Activated naive CD4-positive, alpha-beta T cell treated with anti-CD3 and anti-CD28 coated beads, Interleukin-2, amount 50 U/mL, for 24 hours (primary cell): Measurements from ENCODE around the gene HMCN1.
"Not testable (repeated sequence)": the region's sequence is repeated elsewhere in the genome, so short reads cannot be mapped to it uniquely, and the experiment has no call there.

ENCODE experiments used
- H3K27ac Mint-ChIP-seq: one replicate; pipeline ENCODE4 v1.8.0; 2021; ENCODE audit warnings: mild to moderate bottlenecking, mixed read lengths
- H3K27me3 Mint-ChIP-seq: one replicate; pipeline ENCODE4 v1.8.0; 2021; ENCODE audit warnings: mixed read lengths
- H3K36me3 Mint-ChIP-seq: one replicate; pipeline ENCODE4 v1.8.0; 2021; ENCODE audit warnings: mixed read lengths
- H3K4me1 Mint-ChIP-seq: one replicate; pipeline ENCODE4 v1.8.0; 2021; ENCODE audit warnings: mixed read lengths
- H3K4me3 Mint-ChIP-seq: one replicate; pipeline ENCODE4 v1.8.0; 2021; ENCODE audit warnings: mild to moderate bottlenecking, mixed read lengths
- H3K9me3 Mint-ChIP-seq: one replicate; pipeline ENCODE4 v1.8.0; 2021; ENCODE audit warnings: mixed read lengths

HMCN1 gene

GRCh38 chr1:185880779-185881333 is 146.7 kb downstream of the HMCN1 start:
- Mint-ChIP-seq H3K4me1 (no peaks in the 10 kb centered on the region), H3K27me3 (peaks cover 4% of the 10 kb centered on the region)

GRCh38 chr1:185886046-185886445 is 151.9 kb downstream of the HMCN1 start:
- H3K27ac Mint-ChIP-seq, result no peak overlapping the region
- no peaks in the 10 kb centered on the region for H3K4me1 Mint-ChIP-seq
- peaks cover 5% of the 10 kb centered on the region for H3K9me3 Mint-ChIP-seq
- no peak overlapping the region for H3K4me3 Mint-ChIP-seq
- H3K36me3 Mint-ChIP-seq, result no peaks in the 10 kb centered on the region
- H3K27me3 Mint-ChIP-seq, result peaks cover 3% of the 10 kb centered on the region

More at GRCh38 chr1:185880779-185881333, 146.7 kb downstream of the HMCN1 start:
- Mint-ChIP-seq H3K9me3 (peaks cover 9% of the 10 kb centered on the region), H3K27ac (no peak overlapping the region), H3K4me3 (no peak overlapping the region), H3K36me3 (no peaks in the 10 kb centered on the region)

- H3K36me3 Mint-ChIP-seq, result no peaks in the 10 kb centered on the region
- H3K9me3 Mint-ChIP-seq, result peaks cover 5% of the 10 kb centered on the region
- H3K4me3 Mint-ChIP-seq, result no peak overlapping the region
- H3K27ac Mint-ChIP-seq, result no peak overlapping the region
- no peaks in the 10 kb centered on the region for H3K4me1 Mint-ChIP-seq
- H3K27me3 Mint-ChIP-seq, result peaks cover 3% of the 10 kb centered on the region
Observed at GRCh38 chr1:185886671-185887070, 152.5 kb downstream of the HMCN1 start.

GRCh38 chr1:185892831-185893403 is 158.7 kb downstream of the HMCN1 start:
- not testable (repeated sequence) for H3K27ac Mint-ChIP-seq, H3K4me3 Mint-ChIP-seq, H3K4me1 Mint-ChIP-seq, H3K9me3 Mint-ChIP-seq, H3K36me3 Mint-ChIP-seq, H3K27me3 Mint-ChIP-seq

GRCh38 chr1:185894791-185895190 is 160.6 kb downstream of the HMCN1 start:
- Mint-ChIP-seq H3K27me3 (peaks cover 2% of the 10 kb centered on the region), H3K4me3 (no peak overlapping the region), H3K36me3 (no peaks in the 10 kb centered on the region)

GRCh38 chr1:185895208-185895900 is 161.2 kb downstream of the HMCN1 start:
- Mint-ChIP-seq H3K27me3 (peaks cover 2% of the 10 kb centered on the region), H3K4me1 (no peaks in the 10 kb centered on the region), H3K4me3 (no peak overlapping the region)

More at GRCh38 chr1:185894791-185895190, 160.6 kb downstream of the HMCN1 start:
- Mint-ChIP-seq H3K9me3 (no peaks in the 10 kb centered on the region), H3K4me1 (no peaks in the 10 kb centered on the region), H3K27ac (no peak overlapping the region)

GRCh38 chr1:185896863-185897262 is 162.7 kb downstream of the HMCN1 start:
- H3K4me3 Mint-ChIP-seq, result no peak overlapping the region
- H3K4me1 Mint-ChIP-seq, result no peaks in the 10 kb centered on the region
- H3K27me3 Mint-ChIP-seq, result peaks cover 6% of the 10 kb centered on the region
- H3K9me3 Mint-ChIP-seq, result no peaks in the 10 kb centered on the region
- no peak overlapping the region for H3K27ac Mint-ChIP-seq
- no peaks in the 10 kb centered on the region for H3K36me3 Mint-ChIP-seq

More at GRCh38 chr1:185895208-185895900, 161.2 kb downstream of the HMCN1 start:
- Mint-ChIP-seq H3K36me3 (no peaks in the 10 kb centered on the region), H3K27ac (no peak overlapping the region), H3K9me3 (no peaks in the 10 kb centered on the region)

GRCh38 chr1:185906186-185906585 is 172.0 kb downstream of the HMCN1 start:
- H3K9me3 Mint-ChIP-seq, result no peaks in the 10 kb centered on the region
- H3K36me3 Mint-ChIP-seq, result no peaks in the 10 kb centered on the region
- H3K27me3 Mint-ChIP-seq, result peaks cover 2% of the 10 kb centered on the region
- H3K27ac Mint-ChIP-seq, result no peak overlapping the region
- H3K4me3 Mint-ChIP-seq, result no peak overlapping the region
- no peaks in the 10 kb centered on the region for H3K4me1 Mint-ChIP-seq

GRCh38 chr1:185907246-185907645 is 173.1 kb downstream of the HMCN1 start:
- Mint-ChIP-seq H3K27ac (no peak overlapping the region), H3K4me3 (no peak overlapping the region), H3K4me1 (no peaks in the 10 kb centered on the region), H3K27me3 (no peaks in the 10 kb centered on the region), H3K36me3 (no peaks in the 10 kb centered on the region), H3K9me3 (no peaks in the 10 kb centered on the region)

GRCh38 chr1:185911978-185912377 is 177.8 kb downstream of the HMCN1 start:
- Mint-ChIP-seq H3K27ac (no peak overlapping the region), H3K36me3 (no peaks in the 10 kb centered on the region), H3K4me3 (no peak overlapping the region), H3K4me1 (no peaks in the 10 kb centered on the region), H3K27me3 (peaks cover 2% of the 10 kb centered on the region), H3K9me3 (no peaks in the 10 kb centered on the region)

GRCh38 chr1:185912504-185912903 is 178.3 kb downstream of the HMCN1 start:
- Mint-ChIP-seq H3K36me3 (no peaks in the 10 kb centered on the region), H3K27me3 (peaks cover 2% of the 10 kb centered on the region), H3K27ac (no peak overlapping the region), H3K4me1 (no peaks in the 10 kb centered on the region), H3K4me3 (no peak overlapping the region), H3K9me3 (no peaks in the 10 kb centered on the region)

GRCh38 chr1:185914089-185914488 is 179.9 kb downstream of the HMCN1 start:
- Mint-ChIP-seq H3K27me3 (peaks cover 2% of the 10 kb centered on the region), H3K9me3 (no peaks in the 10 kb centered on the region), H3K4me1 (no peaks in the 10 kb centered on the region), H3K27ac (no peak overlapping the region), H3K4me3 (no peak overlapping the region), H3K36me3 (no peaks in the 10 kb centered on the region)

- no peaks in the 10 kb centered on the region for H3K9me3 Mint-ChIP-seq
- peaks cover 2% of the 10 kb centered on the region for H3K27me3 Mint-ChIP-seq
Observed at GRCh38 chr1:185916861-185917260, 182.7 kb downstream of the HMCN1 start.

GRCh38 chr1:185917646-185918045 is 183.5 kb downstream of the HMCN1 start:
- H3K27me3 Mint-ChIP-seq, result peaks cover 2% of the 10 kb centered on the region
- H3K4me3 Mint-ChIP-seq, result no peak overlapping the region
- no peaks in the 10 kb centered on the region for H3K36me3 Mint-ChIP-seq
- H3K27ac Mint-ChIP-seq, result no peak overlapping the region
- H3K4me1 Mint-ChIP-seq, result no peaks in the 10 kb centered on the region
- H3K9me3 Mint-ChIP-seq, result no peaks in the 10 kb centered on the region

More at GRCh38 chr1:185916861-185917260, 182.7 kb downstream of the HMCN1 start:
- H3K4me1 Mint-ChIP-seq, result no peaks in the 10 kb centered on the region
- no peak overlapping the region for H3K4me3 Mint-ChIP-seq
- no peaks in the 10 kb centered on the region for H3K36me3 Mint-ChIP-seq
- no peak overlapping the region for H3K27ac Mint-ChIP-seq

- no peaks in the 10 kb centered on the region for H3K36me3 Mint-ChIP-seq
Observed at GRCh38 chr1:185920602-185921001, 186.4 kb downstream of the HMCN1 start.

GRCh38 chr1:185921636-185922035 is 187.4 kb downstream of the HMCN1 start:
- no peaks in the 10 kb centered on the region for H3K4me1 Mint-ChIP-seq
- H3K4me3 Mint-ChIP-seq, result no peak overlapping the region
- peaks cover 5% of the 10 kb centered on the region for H3K27me3 Mint-ChIP-seq
- H3K27ac Mint-ChIP-seq, result no peak overlapping the region
- H3K36me3 Mint-ChIP-seq, result no peaks in the 10 kb centered on the region
- H3K9me3 Mint-ChIP-seq, result no peaks in the 10 kb centered on the region

More at GRCh38 chr1:185920602-185921001, 186.4 kb downstream of the HMCN1 start:
- Mint-ChIP-seq H3K27ac (no peak overlapping the region), H3K9me3 (no peaks in the 10 kb centered on the region), H3K4me1 (no peaks in the 10 kb centered on the region), H3K27me3 (peaks cover 3% of the 10 kb centered on the region), H3K4me3 (no peak overlapping the region)
